NCI-H748 (cell line): ENCODE data around the gene FHL2.

Source experiments
- DNase-seq: peaks from one replicate; lab custom pipeline; 2025; ENCODE audit not compliant: unreplicated experiment; lab: John Stamatoyannopoulos, UW

Gene FHL2

DNA sequence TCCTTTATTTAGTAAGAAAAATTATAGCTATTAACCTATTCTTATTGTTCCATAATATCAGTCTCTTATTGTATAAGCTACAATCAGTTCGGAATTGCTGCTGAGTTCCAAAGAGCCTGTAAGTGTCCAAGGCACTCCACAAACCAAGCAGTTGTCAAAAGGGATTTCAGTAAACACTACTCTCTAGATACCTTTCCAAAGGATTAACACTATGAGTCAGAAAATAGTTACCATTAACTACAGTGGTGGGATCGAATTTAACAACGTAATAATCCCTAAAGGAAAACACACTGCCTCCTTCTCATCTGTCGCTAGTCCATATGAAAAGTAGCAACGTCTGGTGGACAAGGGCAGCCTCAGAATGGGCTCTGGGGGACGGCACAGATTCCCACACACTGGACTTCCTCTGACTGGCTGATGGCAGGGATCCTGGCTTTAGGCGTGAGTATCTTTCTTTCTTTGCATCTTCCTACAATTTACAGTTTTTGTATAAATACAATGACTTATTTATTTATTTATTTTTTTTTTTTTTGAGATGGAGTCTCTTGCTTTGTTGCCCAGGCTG lies 78.1 kb downstream of the FHL2 start:
- DNase-seq: no peak

DNA sequence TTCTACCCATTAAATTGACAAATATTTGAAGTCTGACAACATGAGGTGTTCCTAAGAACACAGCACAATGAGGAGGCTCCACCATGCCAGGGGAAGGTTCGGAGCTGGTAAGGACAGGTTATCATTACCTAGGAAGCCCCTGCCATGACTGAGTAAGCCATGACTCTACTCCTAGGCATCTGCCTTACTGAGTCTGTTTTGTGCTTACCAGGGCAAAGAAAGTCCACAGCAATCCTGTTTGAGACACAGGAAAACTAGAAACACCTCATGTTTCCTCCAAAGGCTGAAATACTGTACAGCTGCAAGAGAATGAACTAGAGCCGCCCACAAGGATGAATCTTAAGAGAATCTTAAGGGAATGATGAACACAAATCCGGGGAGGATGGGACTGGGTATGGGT lies 80.9 kb downstream of the FHL2 start:
- DNase-seq: no peak

DNA sequence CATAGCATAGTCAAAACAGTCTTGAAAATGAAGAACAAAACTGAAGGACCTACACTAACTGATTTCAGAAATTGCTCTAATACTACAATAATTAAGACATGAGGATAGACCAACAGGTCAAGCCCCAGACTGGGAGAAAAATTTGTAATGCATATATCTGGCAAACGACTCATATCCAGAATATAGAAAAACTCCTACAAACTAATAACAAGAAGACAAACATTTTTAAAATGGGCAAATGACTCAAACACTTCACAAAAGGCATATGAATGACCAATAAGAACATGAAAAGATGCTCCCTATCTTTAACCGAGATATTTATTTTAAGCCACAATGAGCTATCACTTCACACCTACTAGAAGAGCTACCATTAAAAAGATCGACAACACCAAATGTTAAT lies 83.5 kb downstream of the FHL2 start:
- no peak for DNase-seq

DNA sequence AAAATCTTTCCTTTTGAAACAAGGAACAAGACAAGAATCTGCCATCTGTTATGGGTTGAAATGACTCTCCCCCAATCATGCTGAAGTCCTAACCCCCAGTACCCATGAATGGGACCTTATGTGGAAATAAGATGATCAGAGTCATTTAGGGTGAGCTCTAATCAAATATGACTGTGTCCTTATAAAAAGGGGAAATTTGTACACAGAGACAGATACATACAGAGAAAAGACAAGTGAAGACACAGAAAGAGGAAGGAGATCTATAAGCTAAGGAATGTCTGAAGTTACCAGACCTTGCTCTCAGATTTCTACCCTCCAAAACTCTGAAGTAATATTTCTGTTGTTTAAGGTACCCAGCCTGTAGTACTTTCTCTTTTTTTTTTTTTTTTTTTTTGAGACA lies 85.0 kb downstream of the FHL2 start:
- no peak for DNase-seq
